GM23338 (cell line): ENCODE results near the gene PLEKHG4B. TPM values are rescaled to one million over a fixed set of nuclear protein-coding genes. Genes with fewer than 3 reads are reported as not detected.

Source experiments
- ATAC-seq: fragments of 200-7000 bp; cut with Tn5 transposase; 3 replicates; pipeline ENCODE4 v1.9.1; 2020
- DNase-seq: peaks from one replicate; pipeline ENCODE4 v3.0.0-alpha.2; 2015; ENCODE audit warnings: low spot score
- H2AFZ ChIP-seq: fragments of 200-600 bp; sonication (generic); 2 replicates; pipeline ENCODE4 v1.8.0; 2016; ENCODE audit warnings: antibody characterized with exemption, mild to moderate bottlenecking, moderate library complexity
- H3F3A ChIP-seq: fragments of 200-600 bp; sonication (generic); replicated peaks from 2 replicates; pipeline ENCODE4 v1.8.0; 2017; ENCODE audit warnings: antibody characterized with exemption, mixed run types, low read depth
- H3K27ac ChIP-seq: fragments of 200-600 bp; sonication (generic); 2 replicates; pipeline ENCODE4 v1.6.1; 2016; ENCODE audit warnings: low read depth
- H3K27me3 ChIP-seq: fragments of 200-600 bp; sonication (generic); 2 replicates; pipeline ENCODE4 v1.8.0; 2016; ENCODE audit warnings: mild to moderate bottlenecking, mixed run types, moderate library complexity; ENCODE audit not compliant: insufficient read depth
- H3K36me3 ChIP-seq: fragments of 200-600 bp; sonication (generic); 2 replicates; pipeline ENCODE4 v1.8.0; 2016; ENCODE audit warnings: mild to moderate bottlenecking; ENCODE audit not compliant: insufficient read depth
- H3K4me1 ChIP-seq: fragments of 200-600 bp; sonication (generic); 2 replicates; pipeline ENCODE4 v1.8.0; 2016; ENCODE audit warnings: mild to moderate bottlenecking, moderate library complexity; ENCODE audit not compliant: insufficient read depth
- H3K4me2 ChIP-seq: fragments of 200-600 bp; sonication (generic); 2 replicates; pipeline ENCODE4 v1.7.1; 2017; ENCODE audit warnings: mixed run types
- H3K4me3 ChIP-seq: fragments of 200-600 bp; sonication (generic); 2 replicates; pipeline ENCODE4 v1.6.1; 2016; ENCODE audit warnings: mixed run types
- H3K79me2 ChIP-seq: fragments of 200-600 bp; sonication (generic); replicated peaks from 2 replicates; pipeline ENCODE4 v1.8.0; 2017; ENCODE audit warnings: mild to moderate bottlenecking; ENCODE audit not compliant: insufficient read depth
- H3K9me2 ChIP-seq: fragments of 200-600 bp; sonication (generic); 2 replicates; pipeline ENCODE4 v1.8.0; 2017; ENCODE audit not compliant: insufficient read depth
- H4K20me1 ChIP-seq: fragments of 200-600 bp; sonication (generic); replicated peaks from 2 replicates; pipeline ENCODE4 v1.8.0; 2017; ENCODE audit warnings: mild to moderate bottlenecking; ENCODE audit not compliant: insufficient read depth
- H3K27ac Mint-ChIP-seq: 2 replicates; pipeline ENCODE4 v1.8.0; 2020; ENCODE audit warnings: inconsistent platforms, mild to moderate bottlenecking, moderate library complexity, mixed read lengths
- H3K27me3 Mint-ChIP-seq: 3 replicates; pipeline ENCODE4 v1.8.0; 2022; ENCODE audit warnings: low read depth, mild to moderate bottlenecking, moderate library complexity, mixed read lengths, inconsistent platforms; ENCODE audit not compliant: insufficient read depth, poor library complexity
- H3K36me3 Mint-ChIP-seq: 3 replicates; pipeline ENCODE4 v1.8.0; 2021; ENCODE audit warnings: low read depth, mild to moderate bottlenecking, inconsistent platforms, moderate library complexity, mixed read lengths
- H3K4me1 Mint-ChIP-seq: 3 replicates; pipeline ENCODE4 v1.8.0; 2020; ENCODE audit warnings: mild to moderate bottlenecking, inconsistent platforms, mixed read lengths
- H3K4me3 Mint-ChIP-seq: 3 replicates; pipeline ENCODE4 v1.8.0; 2021; ENCODE audit warnings: moderate library complexity, mild to moderate bottlenecking, inconsistent platforms, mixed read lengths
- H3K9me3 Mint-ChIP-seq: 3 replicates; pipeline ENCODE4 v1.8.0; 2020; ENCODE audit warnings: moderate library complexity, mild to moderate bottlenecking, inconsistent platforms, mixed read lengths
- CREB1 ChIP-seq: fragments of 250-450 bp; sonication (Bioruptor Pico); IDR thresholded peaks from 2 replicates; pipeline ENCODE4 v1.5.0; 2020; ENCODE audit warnings: low read depth, mild to moderate bottlenecking, moderate library complexity
- EZH2 ChIP-seq: fragments of 200-600 bp; sonication (generic); IDR thresholded peaks from one replicate; pipeline ENCODE4 v1.8.0; 2017; ENCODE audit warnings: antibody characterized with exemption, mild to moderate bottlenecking, low read depth; ENCODE audit not compliant: unreplicated experiment
- EZH2phosphoT487 ChIP-seq: fragments of 200-600 bp; sonication (generic); IDR thresholded peaks from one replicate; pipeline ENCODE4 v1.8.1; 2018; ENCODE audit warnings: antibody characterized with exemption; ENCODE audit not compliant: unreplicated experiment
- JUNB ChIP-seq: IDR thresholded peaks from one replicate; pipeline ENCODE4 v1.6.1; 2016; ENCODE audit warnings: antibody characterized with exemption; ENCODE audit not compliant: unreplicated experiment
- NANOG ChIP-seq: IDR thresholded peaks from 2 replicates; pipeline ENCODE4 v1.6.1; 2016; ENCODE audit warnings: antibody characterized with exemption, borderline replicate concordance
- POLR2AphosphoS5 ChIP-seq: IDR thresholded peaks from 2 replicates; pipeline ENCODE4 v1.6.1; 2016; ENCODE audit warnings: antibody characterized with exemption, low read depth
- STAT1 ChIP-seq: IDR thresholded peaks from one replicate; pipeline ENCODE4 v1.6.1; 2016; ENCODE audit warnings: antibody characterized with exemption; ENCODE audit not compliant: unreplicated experiment
- ZNF114 ChIP-seq: fragments of 250-450 bp; sonication (Bioruptor Pico); IDR thresholded peaks from 2 replicates; pipeline ENCODE4 v1.5.0; 2020; ENCODE audit warnings: mild to moderate bottlenecking, moderate library complexity
- ZNF331 ChIP-seq: fragments of 250-450 bp; sonication (Bioruptor Pico); IDR thresholded peaks from 2 replicates; pipeline ENCODE4 v1.5.0; 2020; ENCODE audit warnings: low read depth, mild to moderate bottlenecking, moderate library complexity
- polyA plus RNA-seq: library from polyadenylated mRNA; unstranded; fragments of >200 nt; fragmentation: Nextera tagmentation; extraction: Ambion mirVana; gene quantifications from 2 replicates; pipeline ENCODE4 v1.2.1, GENCODE V29; 2016
- total RNA-seq: library from RNA; depleted of rRNA; stranded (reverse); fragments of >200 nt; shearing (Covaris generic); gene quantifications from 2 replicates; pipeline ENCODE4 v1.2.3, GENCODE V29; 2014
- TF ChIP-seq, protein P1 (sequence below): IDR thresholded peaks from 2 replicates; pipeline ENCODE4 v1.6.1; 2016; ENCODE audit warnings: antibody characterized with exemption
- TF ChIP-seq, protein P2 (sequence below): IDR thresholded peaks from one replicate; pipeline ENCODE4 v1.6.1; 2018; ENCODE audit warnings: antibody characterized with exemption; ENCODE audit not compliant: unreplicated experiment
- TF ChIP-seq, protein P3 (sequence below), 2 experiments: fragments of 200-600 bp in 1 of 2; sonication (generic) in 1 of 2; conservative IDR thresholded peaks; 2 replicates each; pipeline versions ENCODE4 v1.5.1 to v1.6.1; 2016 to 2017; ENCODE audit warnings: antibody characterized with exemption in 2 of 2, low read depth in 2 of 2, mild to moderate bottlenecking in 2 of 2, moderate library complexity in 1 of 2
- TF ChIP-seq, protein P4 (sequence below): fragments of 250-450 bp; sonication (Bioruptor Pico); IDR thresholded peaks from 2 replicates; pipeline ENCODE4 v1.5.0; 2020; ENCODE audit warnings: mild to moderate bottlenecking, moderate library complexity

Gene PLEKHG4B
- total and polyA plus RNA-seq, 2 experiments from 2014 or later: 33.5 to 54.8 TPM

DNA sequence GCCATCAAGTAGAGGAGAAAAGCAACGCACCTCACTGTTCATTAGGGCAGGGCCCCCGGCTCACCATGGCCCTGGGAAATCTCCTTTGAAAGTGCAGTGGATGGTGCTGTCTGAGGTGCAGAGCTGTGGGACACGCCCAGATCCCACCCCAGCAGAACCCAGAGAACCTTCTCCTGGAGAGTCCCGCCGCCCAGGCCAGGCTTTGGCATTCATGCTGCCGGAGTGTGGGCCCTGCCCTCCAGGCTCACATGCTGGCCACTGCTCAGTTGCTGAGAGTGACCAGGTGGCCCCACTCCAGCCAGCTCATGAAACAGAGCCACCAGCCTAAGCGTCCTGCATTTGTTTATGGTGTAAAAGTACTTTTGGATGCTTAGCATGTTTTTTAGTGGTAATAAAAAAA lies 75.5 kb downstream of the PLEKHG4B start (continued):
- TF ChIP-seq, protein P1, sequence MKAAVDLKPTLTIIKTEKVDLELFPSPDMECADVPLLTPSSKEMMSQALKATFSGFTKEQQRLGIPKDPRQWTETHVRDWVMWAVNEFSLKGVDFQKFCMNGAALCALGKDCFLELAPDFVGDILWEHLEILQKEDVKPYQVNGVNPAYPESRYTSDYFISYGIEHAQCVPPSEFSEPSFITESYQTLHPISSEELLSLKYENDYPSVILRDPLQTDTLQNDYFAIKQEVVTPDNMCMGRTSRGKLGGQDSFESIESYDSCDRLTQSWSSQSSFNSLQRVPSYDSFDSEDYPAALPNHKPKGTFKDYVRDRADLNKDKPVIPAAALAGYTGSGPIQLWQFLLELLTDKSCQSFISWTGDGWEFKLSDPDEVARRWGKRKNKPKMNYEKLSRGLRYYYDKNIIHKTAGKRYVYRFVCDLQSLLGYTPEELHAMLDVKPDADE: no peak

DNA sequence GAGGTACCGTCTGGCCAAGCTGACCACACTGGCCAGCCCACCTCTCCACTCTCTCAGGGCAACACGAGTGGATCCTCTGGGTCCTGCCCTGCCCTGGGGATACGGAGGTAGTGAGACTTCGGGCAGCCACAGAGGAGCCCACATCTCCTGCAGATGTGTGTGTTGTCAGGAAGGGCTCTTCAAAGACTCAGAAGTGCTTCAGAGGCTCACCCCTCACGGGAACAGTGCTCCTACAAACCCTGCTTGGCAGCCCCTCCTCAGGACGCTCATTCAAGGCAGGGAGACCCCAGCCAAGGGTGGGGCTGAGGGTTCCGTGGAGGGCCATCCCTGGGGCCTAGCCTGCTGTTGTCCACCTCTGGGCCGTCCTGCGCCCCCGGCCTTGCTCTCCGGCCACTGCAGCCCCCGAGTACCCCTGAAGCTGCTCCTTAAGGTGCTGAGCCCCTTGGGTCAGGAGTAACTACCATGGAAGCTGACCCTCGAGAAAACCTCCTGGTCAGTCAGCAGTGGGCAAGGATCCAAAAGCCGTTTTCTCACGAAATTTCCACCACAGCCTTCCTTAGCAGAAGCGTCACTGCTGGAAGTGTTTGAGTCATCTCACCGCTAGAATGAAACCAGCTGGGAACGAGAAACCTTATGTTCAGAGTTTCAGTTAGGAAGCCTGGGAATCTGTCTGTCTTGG lies 76.2 kb downstream of the PLEKHG4B start:
- H3K79me2 ChIP-seq: no peaks in the 10 kb centered on the region
- H3K9me3 Mint-ChIP-seq: peaks cover 19% of the 10 kb centered on the region
- DNase-seq: no peak
- peaks cover 8% of the 10 kb centered on the region; the same call in 1 of the 2 replicates for H3F3A ChIP-seq
- no peaks in the 10 kb centered on the region for H3K27me3 ChIP-seq
- peaks cover 15% of the 10 kb centered on the region for H3K27me3 Mint-ChIP-seq
- no peak for ATAC-seq
- no peak overlapping the region for H3K4me2 ChIP-seq
- H3K4me1 ChIP-seq: no peaks in the 10 kb centered on the region
- no peaks in the 10 kb centered on the region for H3K9me2 ChIP-seq
- 0 out of 2 replicates have a peak overlapping the region, but pooled peaks have one; percentile 39 for H3K27ac ChIP-seq
- no peak overlapping the region for H3K4me3 ChIP-seq
- peaks cover 5% of the 10 kb centered on the region; the same call in 1 of the 3 replicates for H3K4me1 Mint-ChIP-seq
- H3K27ac Mint-ChIP-seq: no peak overlapping the region
- H3K36me3 ChIP-seq: no peaks in the 10 kb centered on the region
- no peaks in the 10 kb centered on the region; the same call in 1 of the 2 replicates for H4K20me1 ChIP-seq
- no peak overlapping the region for H3K4me3 Mint-ChIP-seq
- H2AFZ ChIP-seq: no peak overlapping the region
- peaks cover 42% of the 10 kb centered on the region for H3K36me3 Mint-ChIP-seq
- TF ChIP-seq STAT1 (no peak), EZH2 (no peak), ZNF114 (CRISPR knock-in tag) (no peak), EZH2phosphoT487 (no peak), CREB1 (no peak), ZNF331 (no peak), NANOG (no peak), POLR2AphosphoS5 (no peak), JUNB (no peak)
- TF ChIP-seq, protein P2, sequence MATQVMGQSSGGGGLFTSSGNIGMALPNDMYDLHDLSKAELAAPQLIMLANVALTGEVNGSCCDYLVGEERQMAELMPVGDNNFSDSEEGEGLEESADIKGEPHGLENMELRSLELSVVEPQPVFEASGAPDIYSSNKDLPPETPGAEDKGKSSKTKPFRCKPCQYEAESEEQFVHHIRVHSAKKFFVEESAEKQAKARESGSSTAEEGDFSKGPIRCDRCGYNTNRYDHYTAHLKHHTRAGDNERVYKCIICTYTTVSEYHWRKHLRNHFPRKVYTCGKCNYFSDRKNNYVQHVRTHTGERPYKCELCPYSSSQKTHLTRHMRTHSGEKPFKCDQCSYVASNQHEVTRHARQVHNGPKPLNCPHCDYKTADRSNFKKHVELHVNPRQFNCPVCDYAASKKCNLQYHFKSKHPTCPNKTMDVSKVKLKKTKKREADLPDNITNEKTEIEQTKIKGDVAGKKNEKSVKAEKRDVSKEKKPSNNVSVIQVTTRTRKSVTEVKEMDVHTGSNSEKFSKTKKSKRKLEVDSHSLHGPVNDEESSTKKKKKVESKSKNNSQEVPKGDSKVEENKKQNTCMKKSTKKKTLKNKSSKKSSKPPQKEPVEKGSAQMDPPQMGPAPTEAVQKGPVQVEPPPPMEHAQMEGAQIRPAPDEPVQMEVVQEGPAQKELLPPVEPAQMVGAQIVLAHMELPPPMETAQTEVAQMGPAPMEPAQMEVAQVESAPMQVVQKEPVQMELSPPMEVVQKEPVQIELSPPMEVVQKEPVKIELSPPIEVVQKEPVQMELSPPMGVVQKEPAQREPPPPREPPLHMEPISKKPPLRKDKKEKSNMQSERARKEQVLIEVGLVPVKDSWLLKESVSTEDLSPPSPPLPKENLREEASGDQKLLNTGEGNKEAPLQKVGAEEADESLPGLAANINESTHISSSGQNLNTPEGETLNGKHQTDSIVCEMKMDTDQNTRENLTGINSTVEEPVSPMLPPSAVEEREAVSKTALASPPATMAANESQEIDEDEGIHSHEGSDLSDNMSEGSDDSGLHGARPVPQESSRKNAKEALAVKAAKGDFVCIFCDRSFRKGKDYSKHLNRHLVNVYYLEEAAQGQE: no peak
- TF ChIP-seq, protein P3, sequence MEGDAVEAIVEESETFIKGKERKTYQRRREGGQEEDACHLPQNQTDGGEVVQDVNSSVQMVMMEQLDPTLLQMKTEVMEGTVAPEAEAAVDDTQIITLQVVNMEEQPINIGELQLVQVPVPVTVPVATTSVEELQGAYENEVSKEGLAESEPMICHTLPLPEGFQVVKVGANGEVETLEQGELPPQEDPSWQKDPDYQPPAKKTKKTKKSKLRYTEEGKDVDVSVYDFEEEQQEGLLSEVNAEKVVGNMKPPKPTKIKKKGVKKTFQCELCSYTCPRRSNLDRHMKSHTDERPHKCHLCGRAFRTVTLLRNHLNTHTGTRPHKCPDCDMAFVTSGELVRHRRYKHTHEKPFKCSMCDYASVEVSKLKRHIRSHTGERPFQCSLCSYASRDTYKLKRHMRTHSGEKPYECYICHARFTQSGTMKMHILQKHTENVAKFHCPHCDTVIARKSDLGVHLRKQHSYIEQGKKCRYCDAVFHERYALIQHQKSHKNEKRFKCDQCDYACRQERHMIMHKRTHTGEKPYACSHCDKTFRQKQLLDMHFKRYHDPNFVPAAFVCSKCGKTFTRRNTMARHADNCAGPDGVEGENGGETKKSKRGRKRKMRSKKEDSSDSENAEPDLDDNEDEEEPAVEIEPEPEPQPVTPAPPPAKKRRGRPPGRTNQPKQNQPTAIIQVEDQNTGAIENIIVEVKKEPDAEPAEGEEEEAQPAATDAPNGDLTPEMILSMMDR (conservative IDR thresholded peaks at IDR 0.05; ENCODE audit: low read depth in 2 of 2): no peak
- TF ChIP-seq, protein P4, sequence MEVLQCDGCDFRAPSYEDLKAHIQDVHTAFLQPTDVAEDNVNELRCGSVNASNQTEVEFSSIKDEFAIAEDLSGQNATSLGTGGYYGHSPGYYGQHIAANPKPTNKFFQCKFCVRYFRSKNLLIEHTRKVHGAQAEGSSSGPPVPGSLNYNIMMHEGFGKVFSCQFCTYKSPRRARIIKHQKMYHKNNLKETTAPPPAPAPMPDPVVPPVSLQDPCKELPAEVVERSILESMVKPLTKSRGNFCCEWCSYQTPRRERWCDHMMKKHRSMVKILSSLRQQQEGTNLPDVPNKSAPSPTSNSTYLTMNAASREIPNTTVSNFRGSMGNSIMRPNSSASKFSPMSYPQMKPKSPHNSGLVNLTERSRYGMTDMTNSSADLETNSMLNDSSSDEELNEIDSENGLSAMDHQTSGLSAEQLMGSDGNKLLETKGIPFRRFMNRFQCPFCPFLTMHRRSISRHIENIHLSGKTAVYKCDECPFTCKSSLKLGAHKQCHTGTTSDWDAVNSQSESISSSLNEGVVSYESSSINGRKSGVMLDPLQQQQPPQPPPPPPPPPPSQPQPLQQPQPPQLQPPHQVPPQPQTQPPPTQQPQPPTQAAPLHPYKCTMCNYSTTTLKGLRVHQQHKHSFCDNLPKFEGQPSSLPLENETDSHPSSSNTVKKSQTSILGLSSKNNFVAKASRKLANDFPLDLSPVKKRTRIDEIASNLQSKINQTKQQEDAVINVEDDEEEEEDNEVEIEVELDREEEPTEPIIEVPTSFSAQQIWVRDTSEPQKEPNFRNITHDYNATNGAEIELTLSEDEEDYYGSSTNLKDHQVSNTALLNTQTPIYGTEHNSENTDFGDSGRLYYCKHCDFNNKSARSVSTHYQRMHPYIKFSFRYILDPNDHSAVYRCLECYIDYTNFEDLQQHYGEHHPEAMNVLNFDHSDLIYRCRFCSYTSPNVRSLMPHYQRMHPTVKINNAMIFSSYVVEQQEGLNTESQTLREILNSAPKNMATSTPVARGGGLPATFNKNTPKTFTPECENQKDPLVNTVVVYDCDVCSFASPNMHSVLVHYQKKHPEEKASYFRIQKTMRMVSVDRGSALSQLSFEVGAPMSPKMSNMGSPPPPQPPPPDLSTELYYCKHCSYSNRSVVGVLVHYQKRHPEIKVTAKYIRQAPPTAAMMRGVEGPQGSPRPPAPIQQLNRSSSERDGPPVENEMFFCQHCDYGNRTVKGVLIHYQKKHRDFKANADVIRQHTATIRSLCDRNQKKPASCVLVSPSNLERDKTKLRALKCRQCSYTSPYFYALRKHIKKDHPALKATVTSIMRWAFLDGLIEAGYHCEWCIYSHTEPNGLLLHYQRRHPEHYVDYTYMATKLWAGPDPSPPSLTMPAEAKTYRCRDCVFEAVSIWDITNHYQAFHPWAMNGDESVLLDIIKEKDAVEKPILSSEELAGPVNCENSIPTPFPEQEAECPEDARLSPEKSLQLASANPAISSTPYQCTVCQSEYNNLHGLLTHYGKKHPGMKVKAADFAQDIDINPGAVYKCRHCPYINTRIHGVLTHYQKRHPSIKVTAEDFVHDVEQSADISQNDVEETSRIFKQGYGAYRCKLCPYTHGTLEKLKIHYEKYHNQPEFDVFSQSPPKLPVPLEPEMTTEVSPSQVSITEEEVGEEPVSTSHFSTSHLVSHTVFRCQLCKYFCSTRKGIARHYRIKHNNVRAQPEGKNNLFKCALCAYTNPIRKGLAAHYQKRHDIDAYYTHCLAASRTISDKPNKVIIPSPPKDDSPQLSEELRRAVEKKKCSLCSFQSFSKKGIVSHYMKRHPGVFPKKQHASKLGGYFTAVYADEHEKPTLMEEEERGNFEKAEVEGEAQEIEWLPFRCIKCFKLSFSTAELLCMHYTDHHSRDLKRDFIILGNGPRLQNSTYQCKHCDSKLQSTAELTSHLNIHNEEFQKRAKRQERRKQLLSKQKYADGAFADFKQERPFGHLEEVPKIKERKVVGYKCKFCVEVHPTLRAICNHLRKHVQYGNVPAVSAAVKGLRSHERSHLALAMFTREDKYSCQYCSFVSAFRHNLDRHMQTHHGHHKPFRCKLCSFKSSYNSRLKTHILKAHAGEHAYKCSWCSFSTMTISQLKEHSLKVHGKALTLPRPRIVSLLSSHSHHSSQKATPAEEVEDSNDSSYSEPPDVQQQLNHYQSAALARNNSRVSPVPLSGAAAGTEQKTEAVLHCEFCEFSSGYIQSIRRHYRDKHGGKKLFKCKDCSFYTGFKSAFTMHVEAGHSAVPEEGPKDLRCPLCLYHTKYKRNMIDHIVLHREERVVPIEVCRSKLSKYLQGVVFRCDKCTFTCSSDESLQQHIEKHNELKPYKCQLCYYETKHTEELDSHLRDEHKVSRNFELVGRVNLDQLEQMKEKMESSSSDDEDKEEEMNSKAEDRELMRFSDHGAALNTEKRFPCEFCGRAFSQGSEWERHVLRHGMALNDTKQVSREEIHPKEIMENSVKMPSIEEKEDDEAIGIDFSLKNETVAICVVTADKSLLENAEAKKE (CRISPR knock-in tag): no peak
